Activated CD8-positive, alpha-beta memory T cell treated with anti-CD3 and anti-CD28 coated beads for 24 hours (primary cell): ENCODE results near the gene IQCH.
A peak's percentile ranks its signal among the peaks of the same experiment; 100 is the strongest.
"Not testable (repeated sequence)": the region's sequence is repeated elsewhere in the genome, so short reads cannot be mapped to it uniquely, and the experiment has no call there.

Source experiments
- DNase-seq: peaks from one replicate; pipeline ENCODE4 v3.0.0-alpha.2; 2020

Gene IQCH

DNA sequence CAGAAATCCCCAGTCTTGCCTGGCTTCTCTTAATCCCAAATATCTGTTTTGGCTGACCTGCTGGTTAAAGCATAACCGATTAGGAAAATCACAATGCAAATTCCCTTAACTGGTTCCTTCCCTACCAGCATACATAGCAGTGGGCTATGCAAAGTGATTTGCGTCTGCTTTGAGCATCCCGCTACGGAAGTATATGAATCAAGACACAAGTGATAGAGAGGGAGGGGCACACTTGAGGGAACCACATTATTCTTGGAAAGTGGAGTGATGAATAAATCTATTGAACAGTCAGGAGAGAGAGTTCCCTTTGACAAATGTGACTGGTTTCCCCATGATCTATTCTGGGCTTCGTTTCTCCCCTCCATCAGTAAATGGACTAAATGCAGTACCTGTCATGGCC lies 146.8 kb downstream of the IQCH start:
- DNase-seq: no peak

DNA sequence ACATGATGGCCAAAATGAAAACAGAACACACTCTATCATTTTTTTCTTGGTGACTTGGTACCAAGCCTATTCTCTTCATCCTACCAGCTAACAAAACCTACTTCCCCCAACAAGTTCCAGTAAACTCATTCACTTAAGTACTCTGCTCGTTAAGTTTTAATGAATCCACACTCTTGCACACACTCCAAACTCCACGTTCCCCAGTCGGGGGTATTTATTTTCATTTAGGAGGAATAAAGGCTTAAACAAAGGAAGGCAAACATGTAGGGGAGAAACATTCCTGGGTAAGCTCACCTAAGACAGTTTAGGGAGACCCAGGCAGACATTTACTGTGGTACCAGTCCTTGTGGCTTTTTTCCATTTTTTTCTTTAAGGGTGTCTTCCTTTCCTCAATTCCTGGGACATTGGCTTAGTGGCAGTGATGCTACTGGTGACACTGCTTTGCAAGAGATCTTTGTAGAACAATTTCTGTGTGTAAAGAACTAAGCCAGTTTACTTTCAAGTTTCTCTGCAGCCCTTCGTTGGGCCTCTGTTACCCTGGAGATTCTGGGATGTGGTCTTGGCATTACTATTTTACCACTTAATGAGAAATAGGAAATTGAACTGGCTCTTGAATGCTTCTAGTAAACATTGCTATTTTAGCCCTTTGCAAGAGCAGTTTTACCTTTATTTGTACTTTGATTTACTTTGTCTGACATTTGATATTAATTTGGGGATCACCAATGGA lies 149.0 kb downstream of the IQCH start:
- DNase-seq: no peak

DNA sequence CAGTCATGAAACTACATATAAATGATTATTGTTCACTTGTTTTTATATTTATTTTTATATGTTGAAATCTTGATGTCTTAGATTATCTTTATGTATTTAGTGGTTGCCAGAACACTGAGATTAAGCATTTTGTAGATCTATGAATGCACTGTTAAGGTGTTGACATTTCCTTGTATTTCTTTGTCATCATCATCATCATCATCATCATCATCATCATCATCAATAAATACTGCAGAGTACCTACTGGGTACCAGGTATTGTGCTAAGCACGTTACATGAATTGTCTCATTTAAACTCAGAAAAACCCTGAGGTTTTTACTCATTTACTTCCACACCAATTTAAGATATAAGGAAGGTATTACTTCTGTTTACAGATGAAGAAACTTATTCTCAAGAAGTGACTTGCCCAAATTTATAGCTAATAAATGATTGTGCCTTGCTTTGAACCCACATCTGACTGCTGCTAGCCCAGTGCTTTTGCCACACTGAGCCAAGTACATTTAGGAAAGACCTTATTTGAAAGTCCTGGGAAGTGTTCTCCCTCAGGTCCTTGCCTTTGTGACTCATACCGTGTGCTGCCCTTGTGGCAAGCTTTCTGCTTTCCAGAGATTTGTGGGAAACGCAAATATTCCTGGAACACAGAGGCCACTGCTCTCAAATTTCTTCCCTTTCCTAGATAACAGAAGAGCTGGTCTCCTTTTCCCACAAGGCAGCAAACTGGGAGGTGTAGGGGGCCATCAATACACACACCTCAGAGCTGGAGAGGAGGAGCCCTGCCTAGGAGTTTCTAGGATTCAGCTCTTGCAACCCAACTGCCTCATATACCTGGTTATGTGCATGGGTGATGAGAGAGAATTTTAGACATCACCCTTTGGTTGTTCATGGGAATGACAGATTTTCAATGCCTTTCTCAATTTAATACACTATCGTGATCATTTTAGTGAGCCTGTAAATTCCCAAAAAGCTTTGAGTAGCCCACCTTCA lies 150.9 kb downstream of the IQCH start:
- DNase-seq: no peak

DNA sequence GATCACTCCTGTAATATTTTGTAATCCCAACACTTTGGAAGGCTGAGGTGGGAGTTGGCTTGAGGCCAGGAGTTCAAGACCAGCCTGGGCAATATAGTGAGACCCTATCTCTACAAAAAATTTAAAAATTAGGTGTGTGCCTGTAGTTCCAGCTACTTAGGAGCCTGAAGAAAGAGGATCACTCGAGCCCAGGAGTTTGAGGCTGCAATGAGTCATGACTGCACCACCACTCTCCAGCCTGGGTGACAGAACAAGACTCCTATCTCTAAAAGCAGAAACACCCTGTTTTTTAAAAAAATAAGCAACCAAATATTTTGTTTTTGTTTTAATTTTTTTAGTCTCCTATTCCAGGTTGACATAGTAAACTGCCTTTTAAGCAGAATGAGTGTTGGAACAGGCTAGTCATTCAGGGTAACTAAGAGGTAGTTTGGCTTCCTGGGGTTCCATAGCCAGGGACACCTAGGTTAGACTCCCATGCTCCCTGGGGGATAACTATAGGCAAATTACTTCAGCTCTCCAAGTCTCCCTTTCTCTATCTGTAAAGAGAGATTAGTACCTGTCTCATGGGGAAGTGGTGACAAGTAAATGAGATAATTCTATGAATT lies 151.8 kb downstream of the IQCH start:
- no peak for DNase-seq

DNA sequence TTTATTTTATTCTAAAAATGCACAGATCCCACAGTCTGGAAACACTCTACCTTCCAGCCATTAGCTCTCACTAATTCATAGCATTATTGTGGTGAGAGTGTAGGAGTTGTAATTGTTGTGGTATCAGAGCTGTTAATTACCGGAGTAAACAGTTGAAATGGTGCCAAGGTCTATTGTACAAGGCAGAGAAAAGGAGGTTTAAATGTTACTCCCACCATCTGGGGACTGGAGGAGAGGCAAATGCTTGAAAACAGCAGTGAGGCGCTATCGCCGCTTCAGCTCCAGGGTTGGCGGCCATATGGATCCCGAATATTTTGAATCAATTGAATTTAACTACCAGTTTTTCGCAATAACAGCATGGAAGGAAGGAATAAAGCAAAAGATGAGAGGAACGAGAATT lies 153.2 kb downstream of the IQCH start:
- DNase-seq: no peak

DNA sequence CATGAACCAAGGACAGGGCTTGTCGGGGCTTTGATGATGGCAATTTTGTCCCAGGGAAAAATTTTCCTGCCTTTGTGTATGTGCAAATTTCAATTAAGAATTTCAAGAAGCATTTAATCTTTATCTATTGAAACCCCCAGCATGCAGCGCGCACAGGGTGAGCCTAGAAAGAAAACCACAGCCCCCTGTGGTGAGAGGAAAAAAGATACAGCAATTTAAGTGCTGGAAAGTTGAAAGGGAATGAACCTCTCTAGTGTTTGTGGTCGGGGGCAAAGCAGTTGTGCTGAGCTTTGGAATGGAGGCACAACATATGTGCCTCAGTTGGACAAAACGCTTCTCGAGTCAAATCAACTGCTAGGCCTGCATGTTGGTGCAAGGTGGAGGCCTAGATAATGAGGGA lies 154.6 kb downstream of the IQCH start:
- no peak for DNase-seq

DNA sequence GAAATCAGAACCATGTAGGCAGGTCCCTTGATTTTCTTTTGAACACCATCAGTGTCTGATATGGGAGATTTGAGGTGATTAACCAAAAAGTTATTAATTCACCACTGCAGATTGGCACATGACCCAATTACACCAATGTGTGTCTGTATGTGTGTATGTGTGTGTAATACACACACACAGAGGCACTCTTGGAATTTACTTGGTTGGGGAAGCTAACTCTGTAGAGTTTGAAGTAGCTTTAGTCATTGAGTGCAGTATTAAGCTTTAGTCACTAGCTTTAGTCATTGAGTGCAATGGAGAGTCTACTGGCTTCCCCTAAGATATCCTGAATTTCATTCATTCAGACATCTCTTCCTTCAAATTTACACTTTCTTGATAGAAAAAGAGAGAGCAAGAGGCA lies 156.9 kb downstream of the IQCH start:
- DNase-seq: no peak

DNA sequence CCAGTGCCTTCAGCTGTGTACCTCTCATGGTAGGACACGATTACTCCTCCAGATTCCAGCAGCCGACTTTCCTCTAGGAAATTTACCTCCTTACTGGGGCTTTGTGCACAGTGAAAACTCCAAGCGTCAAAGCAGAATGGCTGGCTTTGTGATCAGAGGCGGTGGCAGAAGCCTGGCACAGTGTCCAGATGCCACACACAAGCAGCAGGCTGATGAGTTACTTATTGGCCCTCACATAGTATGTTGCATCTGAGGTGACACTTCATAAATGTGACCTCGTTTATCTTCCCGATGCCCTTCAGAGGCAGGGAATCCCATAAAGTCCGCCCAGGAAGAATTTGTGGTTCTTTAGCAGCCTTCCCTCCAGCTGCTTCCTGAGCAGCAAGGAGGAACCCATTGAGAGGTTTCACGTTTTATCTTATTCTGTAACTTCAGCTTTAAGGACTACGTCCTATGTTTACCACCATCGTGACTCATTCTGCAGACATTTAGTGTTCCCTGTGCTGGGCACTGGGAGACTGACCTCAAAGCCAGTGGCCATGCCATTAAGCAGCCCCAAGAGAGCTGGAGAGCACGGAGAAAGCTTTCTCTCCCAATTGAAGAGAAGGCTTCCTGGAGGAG lies 159.3 kb downstream of the IQCH start:
- DNase-seq: no peak

DNA sequence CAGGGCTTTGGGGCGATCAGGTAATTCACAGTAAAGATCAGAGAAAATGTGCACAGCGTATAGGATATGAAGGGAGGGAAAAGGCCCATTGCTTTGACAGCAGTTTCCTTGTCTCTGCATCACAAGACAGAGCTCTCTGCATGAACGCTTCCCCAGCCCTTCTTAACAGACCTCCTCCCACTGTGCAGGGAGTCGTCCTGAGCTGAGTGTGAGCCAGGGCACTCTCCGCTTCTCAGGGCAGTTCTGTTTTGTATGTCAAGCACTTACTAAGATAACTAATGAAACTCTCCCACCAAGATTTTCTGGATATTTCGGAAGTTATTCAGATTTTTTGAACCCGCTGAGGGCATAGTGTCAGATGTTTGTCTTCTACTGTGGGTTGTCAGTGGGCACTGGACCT lies 160.6 kb downstream of the IQCH start:
- DNase-seq: no peak

DNA sequence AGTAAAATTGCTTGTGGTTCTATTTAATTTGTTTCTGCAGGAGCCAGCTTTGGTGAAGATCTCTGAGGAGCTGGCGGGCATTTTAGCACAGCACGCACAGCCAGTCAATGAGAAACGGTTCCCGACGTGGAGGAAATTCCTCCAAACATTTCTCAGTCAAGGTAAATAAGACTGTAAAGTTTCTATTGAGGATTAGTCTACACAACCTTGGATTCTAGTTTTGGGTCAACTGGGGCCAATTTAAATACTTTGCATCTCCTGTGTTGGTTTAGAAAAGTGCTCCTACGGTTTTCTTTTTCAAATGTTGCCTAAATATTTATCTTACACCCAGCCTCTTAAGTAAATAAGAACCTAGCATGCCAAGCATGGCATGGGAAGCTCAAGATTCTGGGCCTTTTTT lies 162.3 kb downstream of the IQCH start:
- no peak for DNase-seq

DNA sequence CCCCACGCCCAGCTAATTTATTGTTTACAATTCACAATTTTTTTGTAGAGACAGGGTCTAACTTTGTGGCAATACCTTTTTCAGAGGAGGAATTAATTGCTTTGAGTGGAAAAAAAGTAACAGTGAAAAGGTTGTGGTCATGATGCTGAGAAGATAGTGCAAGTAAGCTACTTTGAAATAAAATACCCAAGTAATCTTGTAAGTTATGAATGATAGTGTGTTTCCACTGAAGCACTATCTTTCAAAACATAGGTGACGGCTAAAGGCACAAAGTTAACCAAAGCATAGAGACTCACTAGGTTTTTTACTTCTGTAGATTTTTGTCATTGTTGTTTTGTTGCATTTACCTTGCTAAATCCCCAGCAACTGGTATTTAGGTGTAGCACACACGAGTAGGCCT lies 165.1 kb downstream of the IQCH start:
- DNase-seq: no peak

DNA sequence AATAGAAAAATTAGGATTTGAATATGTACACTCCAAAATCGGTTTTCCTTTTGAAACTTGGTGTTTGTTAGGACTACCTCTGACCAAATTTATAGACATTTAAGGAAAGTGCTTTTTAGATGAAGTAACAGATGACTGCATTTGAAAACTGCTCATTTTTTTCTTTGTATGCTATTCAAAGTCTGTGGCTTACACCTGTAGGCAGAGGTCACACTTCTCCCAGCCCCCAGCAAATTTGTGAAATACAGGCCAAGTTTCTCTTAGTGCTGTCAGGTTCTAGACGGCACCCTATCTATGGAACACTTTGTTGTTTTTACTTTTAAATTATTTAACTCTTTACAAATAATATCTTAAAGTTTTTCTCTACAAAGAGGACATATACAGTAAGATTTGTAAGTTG lies 165.6 kb downstream of the IQCH start:
- DNase-seq: no peak

DNA sequence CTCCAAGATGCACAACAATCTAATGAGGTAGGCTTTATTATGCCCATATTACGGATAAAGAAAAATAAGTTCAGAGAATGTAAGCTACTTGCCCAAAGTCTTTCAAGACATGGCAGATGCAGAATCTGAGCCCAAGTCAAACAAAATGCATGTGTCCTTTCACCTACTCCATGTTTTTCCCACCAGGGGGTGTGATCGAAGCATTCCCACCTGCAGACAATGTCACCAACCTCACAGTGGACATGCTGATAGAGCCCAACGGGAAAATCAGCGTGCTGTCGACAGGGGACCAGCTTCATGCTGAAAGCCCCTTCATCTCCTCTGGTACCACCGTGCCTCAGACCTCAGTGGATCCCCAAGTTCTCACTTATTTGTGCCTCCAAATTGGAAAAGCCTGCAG lies 166.5 kb downstream of the IQCH start:
- no peak for DNase-seq

DNA sequence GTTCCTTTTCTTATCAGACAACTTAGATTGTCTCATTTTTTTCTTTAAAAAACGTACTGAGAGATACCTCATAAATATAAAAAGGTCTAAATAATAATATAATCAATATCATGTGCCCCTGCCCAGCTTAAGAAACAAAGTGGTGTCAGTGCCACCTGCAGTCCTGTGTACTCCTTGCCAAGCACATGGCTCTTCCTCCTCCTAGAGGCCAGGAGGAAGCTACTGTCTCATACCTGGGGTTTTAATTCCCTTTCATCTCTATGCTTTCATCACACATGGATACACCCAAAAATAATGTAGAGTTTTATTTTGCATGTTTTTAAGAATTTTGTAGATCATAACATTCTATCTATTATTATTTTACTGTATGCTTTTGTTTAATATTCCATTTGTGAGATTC lies 167.7 kb downstream of the IQCH start:
- no peak for DNase-seq

DNA sequence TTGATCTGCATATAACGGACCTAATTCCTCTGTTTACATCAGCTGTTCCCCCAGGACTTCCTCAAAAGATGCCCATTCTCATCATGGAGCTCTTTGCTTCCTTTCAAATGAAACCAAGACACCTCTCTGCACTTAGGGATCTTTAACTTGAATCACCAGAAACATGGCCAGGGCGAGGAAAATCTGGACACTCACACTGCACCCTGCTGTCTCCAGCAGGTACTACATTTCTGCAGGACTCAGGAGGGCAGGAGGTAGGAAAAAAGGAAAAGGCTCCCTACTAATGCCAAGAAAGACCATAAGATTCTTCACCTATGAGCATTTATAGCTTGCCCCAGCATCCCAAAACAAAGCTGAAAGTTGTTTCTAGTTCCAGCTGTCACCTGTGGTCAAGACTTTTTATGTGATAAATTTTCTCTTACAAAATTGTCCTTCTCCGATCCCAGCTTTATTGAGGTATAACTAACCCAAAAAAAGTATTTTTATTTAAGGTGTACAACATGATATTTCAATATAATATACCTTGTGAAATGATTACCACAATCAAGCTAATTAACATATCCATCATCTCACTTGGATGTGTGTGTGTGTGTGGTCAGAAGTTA lies 179.0 kb downstream of the IQCH start:
- DNase-seq: peak; percentile 64

DNA sequence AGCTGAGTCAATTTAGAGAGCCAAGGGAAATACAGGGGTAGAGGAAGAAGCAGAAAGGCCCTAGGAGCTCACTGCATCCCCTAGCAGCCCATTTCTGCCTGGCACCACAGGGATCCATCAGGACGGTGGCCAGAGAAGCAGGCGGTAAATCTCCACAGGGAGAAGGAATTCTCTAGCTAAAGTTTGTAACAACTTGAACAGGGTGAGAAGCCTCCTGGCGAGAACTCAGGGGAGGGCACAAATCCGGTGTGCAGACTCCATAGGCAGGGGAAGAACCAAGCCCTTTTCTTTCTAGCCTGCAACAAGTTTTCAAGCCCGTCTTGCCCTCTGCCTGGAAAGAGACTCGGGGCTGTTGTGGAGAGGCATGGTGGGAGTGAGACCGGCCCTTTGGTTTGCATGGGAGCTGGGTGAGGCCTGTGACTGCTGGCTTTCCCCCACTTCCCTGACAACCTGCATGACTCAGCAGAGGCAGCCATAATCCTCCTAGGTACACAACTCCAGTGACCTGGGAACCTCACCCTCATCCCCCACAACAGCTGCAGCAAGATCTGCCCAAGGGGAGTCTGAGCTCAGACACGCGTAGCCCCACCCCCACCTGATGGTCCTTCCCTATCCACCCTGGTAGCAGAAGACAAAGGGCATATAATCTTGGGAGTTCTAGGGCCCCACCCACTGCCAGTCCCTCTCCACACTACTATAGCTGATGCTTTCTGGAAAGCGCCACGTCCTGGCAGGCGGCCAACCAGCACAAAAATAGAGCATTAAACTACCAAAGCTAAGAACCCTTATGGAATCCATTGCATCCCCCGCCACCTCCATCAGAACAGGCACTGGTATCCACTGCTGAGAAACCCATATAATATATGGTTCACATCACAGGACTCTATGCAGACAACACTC lies 182.0 kb downstream of the IQCH start:
- not testable (repeated sequence) for DNase-seq

DNA sequence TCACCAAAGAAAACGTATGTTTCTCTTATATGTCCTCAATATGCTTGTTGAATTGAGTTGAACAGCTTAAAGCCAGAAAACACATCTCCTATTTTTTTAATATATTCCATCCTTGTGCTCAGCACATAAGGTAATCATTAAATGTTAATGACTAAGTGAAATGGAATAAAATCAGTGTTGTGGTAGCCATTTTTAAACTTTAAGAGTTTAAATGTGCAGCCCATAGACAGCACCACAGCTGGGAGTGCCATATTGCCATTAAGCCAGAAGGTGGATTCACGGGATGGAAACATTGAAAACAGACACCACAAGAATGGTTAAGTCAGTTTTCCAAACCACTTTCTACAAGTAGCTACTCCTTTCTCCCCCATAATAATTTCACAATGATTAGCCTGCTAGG lies 189.5 kb downstream of the IQCH start:
- DNase-seq: no peak

DNA sequence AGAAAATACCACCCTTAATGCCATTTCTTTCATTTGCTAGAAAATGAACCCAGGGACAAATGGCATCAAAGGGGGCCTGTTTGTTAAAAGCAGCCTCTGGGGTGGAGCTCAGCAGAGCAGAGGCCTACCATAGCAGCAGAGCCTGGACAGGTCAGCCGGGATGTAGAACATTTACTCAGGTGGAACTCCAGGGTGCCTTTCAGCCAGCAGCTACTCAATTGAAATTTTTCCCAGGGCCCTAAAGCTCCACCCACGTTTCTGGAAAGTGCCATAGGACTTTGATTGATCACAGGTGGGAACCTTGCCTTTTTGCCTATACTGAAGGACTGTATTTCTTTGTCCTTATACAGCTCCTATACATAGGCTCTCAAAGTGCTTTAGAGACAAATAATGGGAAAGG lies 191.9 kb downstream of the IQCH start:
- no peak for DNase-seq

DNA sequence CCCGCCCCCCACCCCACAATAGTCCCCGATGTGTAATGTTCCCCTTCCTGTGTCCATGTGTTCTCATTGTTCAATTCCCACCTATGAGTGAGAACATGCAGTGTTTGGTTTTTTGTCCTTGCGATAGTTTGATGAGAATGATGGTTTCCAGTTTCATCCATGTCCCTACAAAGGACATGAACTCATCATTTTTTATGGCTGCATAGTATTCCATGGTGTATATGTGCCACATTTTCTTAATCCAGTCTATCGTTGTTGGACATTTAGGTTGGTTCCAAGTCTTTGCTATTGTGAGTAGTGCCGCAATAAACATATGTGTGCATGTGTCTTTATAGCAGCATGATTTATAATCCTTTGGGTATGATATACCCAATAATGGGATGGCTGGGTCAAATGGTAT lies 193.8 kb downstream of the IQCH start:
- not testable (repeated sequence) for DNase-seq

DNA sequence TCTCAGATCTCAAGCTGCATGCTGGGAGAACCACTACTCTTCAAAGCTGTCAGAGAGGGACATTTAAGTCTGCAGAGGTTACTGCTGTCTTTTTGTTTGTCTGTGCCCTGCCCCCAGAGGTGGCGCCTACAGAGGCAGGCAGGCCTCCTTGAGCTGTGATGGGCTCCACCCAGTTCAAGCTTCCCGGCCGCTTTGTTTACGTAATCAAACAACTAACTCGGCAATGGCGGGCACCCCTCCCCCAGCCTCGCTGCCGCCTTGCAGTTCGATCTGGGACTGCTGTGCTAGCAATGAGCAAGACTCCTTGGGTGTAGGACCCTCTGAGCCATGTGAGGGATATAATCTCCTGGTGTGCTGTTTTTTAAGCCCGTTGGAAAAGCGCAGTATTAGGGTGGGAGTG lies 199.1 kb downstream of the IQCH start:
- not testable (repeated sequence) for DNase-seq

DNA sequence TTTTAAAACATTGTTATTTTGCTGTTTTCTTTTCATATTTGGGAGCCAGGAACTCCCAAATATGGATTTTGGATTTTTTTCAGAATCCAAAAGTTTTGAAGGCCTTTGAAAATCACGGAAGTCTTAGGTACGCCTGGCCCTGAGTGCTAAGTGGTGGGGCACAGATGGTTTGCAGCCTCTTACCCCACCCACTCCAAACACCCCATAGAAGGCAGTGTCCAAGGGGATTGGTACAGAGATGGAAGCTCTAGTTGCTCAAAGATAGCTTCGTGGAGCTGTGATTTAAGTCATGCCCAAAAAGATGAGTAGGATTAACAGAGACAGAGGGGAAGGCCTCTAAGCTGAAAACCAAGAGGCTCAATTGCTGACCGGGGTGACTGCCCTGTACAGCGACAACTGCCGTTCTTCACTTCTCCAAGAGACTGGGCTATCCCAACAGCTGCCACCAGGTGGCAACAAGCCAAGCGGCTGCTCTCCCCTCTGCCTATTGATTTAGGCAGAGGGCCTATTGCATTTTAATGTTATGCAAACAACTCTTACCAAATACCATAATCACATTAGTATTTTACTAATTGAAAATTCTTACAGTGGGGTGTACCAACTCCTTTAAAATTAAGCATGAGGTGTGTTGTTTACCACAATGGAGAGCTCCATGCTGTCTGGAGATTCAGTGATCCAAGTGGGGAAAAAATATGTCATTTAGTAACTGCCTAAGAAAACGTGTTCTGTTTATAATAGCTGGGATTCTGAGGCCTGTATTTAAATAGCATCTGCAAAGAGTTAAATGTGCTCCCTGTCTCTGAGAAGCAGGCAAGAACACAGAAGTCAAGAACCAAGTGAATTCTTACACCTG lies 202.3 kb downstream of the IQCH start:
- peak; percentile 93 for DNase-seq
